ENCODE data around the gene ZBTB37. TPM values are rescaled to one million over a fixed set of nuclear protein-coding genes. Genes with fewer than 3 reads are reported as not detected.

The ZBTB37 gene
- total RNA-seq, 1 experiment from 2014 or later, result 12.0 TPM

DNA sequence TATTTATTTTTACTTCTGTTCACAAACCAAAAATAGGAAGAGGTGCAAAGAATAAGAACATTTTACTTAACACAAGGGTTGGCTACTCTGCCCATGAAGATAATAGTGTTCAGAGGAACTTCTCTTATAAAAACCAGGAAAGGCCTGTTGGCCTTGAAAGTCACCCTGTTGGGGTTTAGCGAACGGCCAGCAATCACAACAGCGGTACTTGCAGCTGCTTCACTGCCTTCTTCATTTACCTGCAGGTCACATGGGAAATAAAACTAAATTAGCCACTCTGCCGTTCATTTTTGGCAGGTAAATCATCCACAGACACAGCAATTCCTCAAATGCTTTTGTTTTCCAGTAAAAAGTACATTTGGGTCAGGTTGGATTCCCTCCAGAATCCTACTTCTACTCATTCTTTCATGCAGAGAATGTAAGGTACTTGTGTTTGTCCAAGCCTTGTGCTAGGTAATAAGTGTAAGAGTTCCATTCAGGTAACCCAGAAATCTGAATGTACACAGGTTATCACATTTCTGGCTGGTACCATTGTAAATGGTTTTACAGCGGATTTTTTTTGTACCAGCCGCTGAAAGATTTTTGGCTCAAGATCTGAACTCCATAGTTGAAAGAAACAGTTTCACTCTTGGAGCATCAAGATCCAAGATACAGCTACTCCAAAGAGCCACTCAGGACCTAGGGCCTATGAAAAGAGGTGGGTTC lies 35.8 kb downstream of the ZBTB37 start:
- no peaks in the 10 kb centered on the region for H3K27me3 ChIP-seq (ENCODE audit: insufficient read depth, low read length)
- H4K5ac ChIP-seq (ENCODE audit: insufficient read length, low read depth, low read length), result no peak overlapping the region
- H2BK5ac ChIP-seq (ENCODE audit: insufficient read length, low read length), result no peak overlapping the region
- no peak overlapping the region for H3K4ac ChIP-seq (ENCODE audit: low read depth, low read length)
- Mint-ChIP-seq H3K36me3 (ENCODE audit: insufficient read depth in 1 of 3, low read depth in 3 of 3) (peaks cover 0 to 4% (median 2%) of the 10 kb centered on the region in 3 experiments; a peak in 3 of 7 replicates), H3K27ac (peak overlapping the region in 1 of 3 experiments; percentile 19; a peak in 1 of 7 replicates), H3K27me3 (ENCODE audit: low read depth) (no peaks in the 10 kb centered on the region), H3K4me3 (no peak overlapping the region), H3K4me1 (peaks cover 19 to 31% of the 10 kb centered on the region in 2 experiments), H3K9me3 (no peaks in the 10 kb centered on the region)
- no peak overlapping the region for H2BK20ac ChIP-seq (ENCODE audit: low read depth, low read length, poor library complexity, severe bottlenecking)
- H4K91ac ChIP-seq (ENCODE audit: insufficient read length, low read depth, low read length), result no peak overlapping the region
- H3K56ac ChIP-seq (ENCODE audit: insufficient read length, low read depth, low read length), result no peak overlapping the region
- no peaks in the 10 kb centered on the region for H3K9me3 ChIP-seq (ENCODE audit: control insufficient read depth, low read depth, low read length)
- no peaks in the 10 kb centered on the region for H4K20me1 ChIP-seq (ENCODE audit: control insufficient read depth, insufficient read depth, insufficient read length)
- H3K79me2 ChIP-seq (ENCODE audit: insufficient read depth, low read length), result no peaks in the 10 kb centered on the region
- H3T11ph ChIP-seq (ENCODE audit: low read length), result no peak overlapping the region
- no CpG with 5 or more reads among the region's 6 CpGs for WGBS (ENCODE audit: extremely low coverage, insufficient read length, low lambda C conversion rate)
- H3K23me2 ChIP-seq (ENCODE audit: insufficient read length, low read depth, low read length, poor library complexity, severe bottlenecking), result no peaks in the 10 kb centered on the region
- H2BK120ac ChIP-seq (ENCODE audit: low read depth, low read length, poor library complexity, severe bottlenecking), result no peak overlapping the region
- H3K23ac ChIP-seq (ENCODE audit: insufficient read length, low read depth, low read length), result no peak overlapping the region
- no peak overlapping the region for H2AFZ ChIP-seq (ENCODE audit: low read length)
- H3K9ac ChIP-seq (ENCODE audit: extremely low read depth, insufficient read length, low read length), result no peak overlapping the region
- no peak overlapping the region for H3K4me2 ChIP-seq (ENCODE audit: insufficient read depth, insufficient read length, low read length)
- no peak overlapping the region for H2BK15ac ChIP-seq (ENCODE audit: low read depth, low read length)
- H2BK12ac ChIP-seq (ENCODE audit: insufficient read length, low read depth, low read length), result no peak overlapping the region
- DNase-seq, result no peak
- no peaks in the 10 kb centered on the region for H3K79me1 ChIP-seq (ENCODE audit: insufficient read depth, low read depth, low read length, poor library complexity, severe bottlenecking)
- no peak overlapping the region for H4K8ac ChIP-seq (replicated peaks; ENCODE audit: insufficient read length, low read depth, low read length)
- H3K27ac ChIP-seq (ENCODE audit: insufficient read length, low read depth, low read length), result no peak overlapping the region
- H3K14ac ChIP-seq (ENCODE audit: insufficient read depth, low read length), result no peak overlapping the region
- no peak overlapping the region for H2AK5ac ChIP-seq (ENCODE audit: insufficient read length, low read length)
- peaks cover 4% of the 10 kb centered on the region; the same call in 1 of the 2 replicates for H3K4me1 ChIP-seq (ENCODE audit: insufficient read depth, low read length)
- TF ChIP-seq, protein P1, sequence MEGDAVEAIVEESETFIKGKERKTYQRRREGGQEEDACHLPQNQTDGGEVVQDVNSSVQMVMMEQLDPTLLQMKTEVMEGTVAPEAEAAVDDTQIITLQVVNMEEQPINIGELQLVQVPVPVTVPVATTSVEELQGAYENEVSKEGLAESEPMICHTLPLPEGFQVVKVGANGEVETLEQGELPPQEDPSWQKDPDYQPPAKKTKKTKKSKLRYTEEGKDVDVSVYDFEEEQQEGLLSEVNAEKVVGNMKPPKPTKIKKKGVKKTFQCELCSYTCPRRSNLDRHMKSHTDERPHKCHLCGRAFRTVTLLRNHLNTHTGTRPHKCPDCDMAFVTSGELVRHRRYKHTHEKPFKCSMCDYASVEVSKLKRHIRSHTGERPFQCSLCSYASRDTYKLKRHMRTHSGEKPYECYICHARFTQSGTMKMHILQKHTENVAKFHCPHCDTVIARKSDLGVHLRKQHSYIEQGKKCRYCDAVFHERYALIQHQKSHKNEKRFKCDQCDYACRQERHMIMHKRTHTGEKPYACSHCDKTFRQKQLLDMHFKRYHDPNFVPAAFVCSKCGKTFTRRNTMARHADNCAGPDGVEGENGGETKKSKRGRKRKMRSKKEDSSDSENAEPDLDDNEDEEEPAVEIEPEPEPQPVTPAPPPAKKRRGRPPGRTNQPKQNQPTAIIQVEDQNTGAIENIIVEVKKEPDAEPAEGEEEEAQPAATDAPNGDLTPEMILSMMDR (conservative IDR thresholded peaks at IDR 0.05), result no peak
- H3K18ac ChIP-seq (ENCODE audit: insufficient read length, low read depth, low read length), result no peak overlapping the region
